Measurements from ENCODE around the gene MICAL1. TPM values are rescaled to one million over a fixed set of nuclear protein-coding genes. Genes with fewer than 3 reads are reported as not detected.

Gene MICAL1
- total and polyA plus RNA-seq, 2 donors (not counting 3 experiments of a cell fraction or from before 2014, with no cell fraction given): 36.5 to 39.4 TPM

- intact Hi-C loops (cut with micrococcal nuclease): no loop called here
- POLR2A ChIA-PET: no interaction called here
- FAIRE-seq: no peak
These were observed 15.7 kb upstream of the MICAL1 start for GRCh38 chr6:109471105-109471810.

More at GRCh38 chr6:109471105-109471810, 15.7 kb upstream of the MICAL1 start:
- TF ChIP-seq MAX (IDR thresholded peaks at IDR 0.05; ENCODE audit: insufficient read depth, insufficient read length) (no peak), EZH2 (IDR thresholded peaks at IDR 0.05; ENCODE audit: borderline replicate concordance, low read depth, low read length, severe bottlenecking) (no peak), JUN (IDR thresholded peaks at IDR 0.05; ENCODE audit: borderline replicate concordance, insufficient read depth, insufficient read length, low read depth) (no peak), POLR2A (IDR thresholded peaks at IDR 0.05; ENCODE audit: low read depth, low read length) (no peak), POLR2AphosphoS5 (IDR thresholded peaks at IDR 0.05; ENCODE audit: insufficient read depth, low read depth, low read length) (no peak), FOS (IDR thresholded peaks at IDR 0.05; ENCODE audit: borderline replicate concordance, insufficient read depth, low read length) (no peak), GATA2 (IDR thresholded peaks at IDR 0.05; ENCODE audit: insufficient read depth, insufficient read length, low read depth, low read length) (no peak), CTCF (IDR thresholded peaks at IDR 0.05; ENCODE audit: extremely low read depth in 1 of 2, insufficient read depth in 1 of 2, low read depth in 1 of 2, low read length in 2 of 2) (no peak), MYC (IDR thresholded peaks at IDR 0.05; ENCODE audit: low read depth, low read length) (no peak)
- Histone ChIP-seq H3K27ac (ENCODE audit: insufficient read depth, low read depth, low read length) (no peak overlapping the region), H3K36me3 (ENCODE audit: control insufficient read depth in 2 of 2, extremely low read depth in 1 of 2, insufficient read depth in 2 of 2, low read length in 2 of 2) (peaks cover 14 to 20% of the 10 kb centered on the region in 2 experiments), H3K79me2 (ENCODE audit: control insufficient read depth, insufficient read depth, low read length) (no peaks in the 10 kb centered on the region), H3K4me3 (replicated peaks in 1 of 3; ENCODE audit: insufficient read depth in 1 of 3, low read depth in 1 of 3, low read length in 3 of 3) (no peak overlapping the region), H3K9me3 (replicated peaks; ENCODE audit: control insufficient read depth, insufficient read depth, low read length) (no peaks in the 10 kb centered on the region), H3K9ac (replicated peaks; ENCODE audit: extremely low read depth, insufficient read depth, low read length) (no peak overlapping the region), H3K4me2 (ENCODE audit: insufficient read depth, low read length) (no peak overlapping the region), H2AFZ (ENCODE audit: low read depth, low read length) (no peak overlapping the region), H3K4me1 (ENCODE audit: control insufficient read depth, extremely low read depth, insufficient read depth, low read length) (no peaks in the 10 kb centered on the region), H3K27me3 (ENCODE audit: control insufficient read depth in 2 of 2, insufficient read depth in 2 of 2, low read length in 2 of 2) (no peaks in the 10 kb centered on the region), H4K20me1 (replicated peaks; ENCODE audit: control insufficient read depth, extremely low read depth, insufficient read depth, low read length) (no peaks in the 10 kb centered on the region), H3K9me1 (replicated peaks; ENCODE audit: control insufficient read depth, extremely low read depth, insufficient read depth, low read length) (no peaks in the 10 kb centered on the region)
- dilution Hi-C loops (cut with MboI; ENCODE audit: extremely low pct_ligation_motif_present, low sequenced_read_pairs): no loop called here
- no TSS peak for BruUV-seq (replicated peaks)
- CTCF ChIA-PET: no interaction called here
- DNase-seq (ENCODE audit: low read depth, low spot score): no peak
